Ovary (tissue), 9 donors: Measurements from ENCODE around the gene LRRC8E. TPM values are rescaled to one million over a fixed set of nuclear protein-coding genes. Genes with fewer than 3 reads are reported as not detected.
"Not testable (repeated sequence)": the region's sequence is repeated elsewhere in the genome, so short reads cannot be mapped to it uniquely, and the experiment has no call there.

ENCODE experiments used
- DNase-seq, 5 donors: peaks; one replicate each; pipeline ENCODE4 v3.0.0-alpha.2; 2019 to 2020
- H3K27ac ChIP-seq, 2 donors: fragments of 200-600 bp; one replicate each; pipeline versions ENCODE4 v1.5.1 to v1.8.0; 2019 to 2022
- H3K27me3 ChIP-seq: fragments of 200-600 bp; one replicate; pipeline ENCODE4 v1.8.0; 2022
- H3K36me3 ChIP-seq: fragments of 200-600 bp; sonication (generic); one replicate; pipeline ENCODE4 v1.5.1; 2019
- H3K4me1 ChIP-seq: one replicate; pipeline ENCODE4 v1.8.1; 2013; ENCODE audit warnings: mild to moderate bottlenecking, moderate library complexity; ENCODE audit not compliant: insufficient read depth
- H3K4me3 ChIP-seq: fragments of 200-600 bp; sonication (generic); one replicate; pipeline ENCODE4 v1.5.1; 2017
- H3K9me3 ChIP-seq, 2 donors: fragments of 200-600 bp in 1 of 2; sonication (generic) in 1 of 2; one replicate each; pipeline versions ENCODE4 v1.5.1 to v1.8.1; 2013 to 2019; ENCODE audit warnings: mild to moderate bottlenecking in 1 of 2, moderate library complexity in 1 of 2
- CTCF ChIP-seq, 3 donors: fragments of 450-650 bp in 2 of 3; fragments of 200-600 bp in 1 of 3; IDR thresholded peaks; one replicate each; pipeline versions ENCODE4 v1.5.1 to v1.8.0; 2016 to 2022; ENCODE audit warnings: antibody characterized with exemption in 3 of 3, mild to moderate bottlenecking in 1 of 3
- EP300 ChIP-seq: sonication (generic); formaldehyde crosslinking; IDR thresholded peaks from one replicate; pipeline ENCODE4 v1.6.1; 2017; ENCODE audit warnings: antibody characterized with exemption
- POLR2A ChIP-seq: fragments of 450-650 bp; IDR thresholded peaks from one replicate; pipeline ENCODE4 v1.6.1; 2017; ENCODE audit warnings: antibody characterized with exemption, mild to moderate bottlenecking, moderate library complexity
- WGBS, 3 donors: extraction: QIAGEN DNeasy Blood & Tissue Kit in 1 of 3; methylation state at CpG; one replicate each; pipeline versions ENCODE4 v1.1.5 to v1.1.7; 2013 to 2017; 5-methylcytosine and 5-hydroxymethylcytosine counted together
- intact Hi-C, 4 donors: fragments of 100-400 bp; cut with DNase I; formaldehyde crosslinking; loops; one replicate each; pipeline versions ENCODE4 v1.11.0 to v1.15.1; 2022 to 2023
- polyA plus RNA-seq, 2 donors: library from polyadenylated mRNA; stranded (reverse); fragments of 200-250 nt in 1 of 2; fragments of 350-450 nt in 1 of 2; fragmentation: Illumina TruSeq in 1 of 2; extraction: RNeasy Lipid Tissue Mini Kit (QIAGEN cat#74804) in 1 of 2; gene quantifications; one replicate each; pipeline ENCODE4 v1.2.3, GENCODE V29; 2013 to 2014
- total RNA-seq, 7 donors: library from RNA; depleted of rRNA in 2 of 7; stranded (reverse); fragments of >200 nt in 2 of 7; fragmentation: NEBNext Ultra II Directional in 3 of 7; extraction: Animal tissue kit (Norgen Biotek cat#: 25700) in 3 of 7; gene quantifications; one replicate each; pipeline versions ENCODE4 v1.1.0 to v1.2.4, GENCODE V29; 2016 to 2023
- donor health status: DM: no; HTN: no; CAD: no; lungs with moderate emphysema.
- donor health status: DM: no; HTN: no; CAD: no.
- donor health status: Bipolar disorder and iron deficiency.
- donor health status: DM: yes; HTN: yes; CAD: no.
- donor health status: DM: no; HTN: no; CAD: no.
- donor health status: DM: yes; HTN: yes; CAD: no.

The LRRC8E gene
- total and polyA plus RNA-seq, 9 donors = 0.10 to 2.1 (median 0.72) TPM; not detected in 2

GRCh38 chr19:7917267-7918061 is 29.2 kb downstream of the LRRC8E start:
- Histone ChIP-seq H3K9me3 (no peaks in the 10 kb centered on the region), H3K4me1 (peaks cover 21% of the 10 kb centered on the region), H3K27ac (no peak overlapping the region), H3K36me3 (no peaks in the 10 kb centered on the region), H3K4me3 (peak overlapping the region; percentile 26), H3K27me3 (peaks cover 6% of the 10 kb centered on the region)
- intact Hi-C loops = no loop called here
- DNase-seq = peak in 4 of 5 donors; percentile 49 to 76 (median 64)
- peak in 2 of 3 donors; percentile 19 to 52 for TF ChIP-seq CTCF (IDR thresholded peaks at IDR 0.05)
- TF ChIP-seq EP300 = no peak
- 1% methylated on average over 58 to 71 of the region's 71 CpGs for WGBS, 3 donors

DNA sequence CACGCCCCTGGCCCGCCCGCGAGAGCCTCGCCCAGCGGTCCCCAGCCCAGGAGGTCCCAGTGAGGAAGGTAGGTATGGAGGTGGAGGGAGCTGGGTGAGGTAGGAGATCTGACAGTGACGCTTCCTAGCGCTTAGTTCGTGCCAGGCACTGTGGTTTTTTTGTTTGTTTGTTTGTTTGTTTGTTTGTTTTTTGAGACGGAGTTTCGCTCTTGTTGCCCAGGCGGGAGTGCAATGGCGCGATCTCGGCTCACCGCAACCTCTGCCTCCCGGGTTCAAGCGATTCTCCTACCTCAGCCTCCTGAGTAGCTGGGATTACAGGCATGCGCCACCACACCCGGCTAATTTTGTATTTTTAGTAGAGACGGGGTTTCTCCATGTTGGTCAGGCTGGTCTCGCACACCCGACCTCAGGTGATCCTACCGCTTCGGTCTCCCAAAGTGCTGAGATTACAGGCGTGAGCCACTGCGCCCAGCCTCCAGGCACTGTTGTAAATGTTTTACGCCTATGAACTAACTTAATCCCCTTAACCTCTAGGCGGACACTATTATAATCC is 29.8 kb downstream of the LRRC8E start:
- DNase-seq, H3K36me3 ChIP-seq, H3K27ac ChIP-seq, H3K27me3 ChIP-seq, H3K9me3 ChIP-seq, H3K4me3 ChIP-seq, intact Hi-C loops: not testable (repeated sequence)
- peaks cover 21% of the 10 kb centered on the region for H3K4me1 ChIP-seq
- WGBS, 3 donors = 34 to 45% (median 35%) methylated on average over 29 of the region's 29 CpGs

DNA sequence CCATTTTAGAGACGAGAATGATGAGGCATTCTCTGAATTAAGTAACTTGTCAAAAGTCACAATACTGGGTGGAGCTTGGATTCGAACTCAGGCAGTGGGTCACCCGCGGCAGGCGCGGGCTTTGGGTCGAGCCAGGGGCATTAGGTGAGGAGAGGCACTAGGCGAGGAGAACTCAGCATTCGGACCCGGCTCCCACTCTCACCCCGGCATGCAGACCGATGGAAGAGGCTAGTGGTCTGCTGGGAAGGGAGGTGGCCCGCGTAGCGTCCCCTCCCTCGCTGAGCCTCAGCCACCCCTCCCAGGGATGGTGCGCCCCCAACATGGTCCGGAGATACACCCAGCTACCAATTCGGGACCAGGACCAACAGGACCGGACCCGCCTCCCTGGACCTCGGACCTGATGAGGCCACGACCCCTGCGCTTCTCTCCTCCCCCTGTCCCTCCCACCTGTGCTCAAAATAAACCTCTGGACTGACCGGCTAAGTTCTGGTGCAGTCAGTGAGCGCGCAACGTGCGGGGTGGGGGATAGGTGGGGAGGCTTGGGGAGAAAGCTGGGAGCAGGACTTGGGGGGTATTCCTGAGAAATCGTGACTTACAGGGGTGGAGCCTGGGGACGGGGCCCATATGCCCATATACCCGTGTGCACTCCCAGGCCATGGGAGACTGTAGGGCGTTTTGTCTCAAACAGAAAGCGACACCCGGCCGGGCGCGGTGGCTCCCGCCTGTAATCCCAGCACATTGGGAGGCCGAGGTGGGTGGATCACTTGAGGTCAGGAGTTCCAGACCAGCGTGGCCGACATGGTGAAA is 30.5 kb downstream of the LRRC8E start:
- Histone ChIP-seq H3K9me3 (no peaks in the 10 kb centered on the region), H3K27ac (no peak overlapping the region), H3K27me3 (peaks cover 6% of the 10 kb centered on the region), H3K36me3 (no peaks in the 10 kb centered on the region), H3K4me1 (peaks cover 21% of the 10 kb centered on the region), H3K4me3 (no peak overlapping the region)
- WGBS, 3 donors = 44 to 64% (median 47%) methylated on average over 42 of the region's 42 CpGs
- intact Hi-C loops = no loop called here
- no peak for TF ChIP-seq EP300
- no peak for TF ChIP-seq CTCF (IDR thresholded peaks at IDR 0.05)
- TF ChIP-seq POLR2A = no peak
- DNase-seq = peak in 3 of 5 donors; percentile 53 to 56 (median 56)

GRCh38 chr19:7919610-7920518 is 31.6 kb downstream of the LRRC8E start, which contains the start of gene SNAPC2:
Gene SNAPC2, plus strand, starts transcription at chr19:7920338. Its CDS starts 29 bp downstream, at chr19:7920367.
- peak within 1 kb of the TSS in 1 of 2 donors; percentile 78 for H3K27ac ChIP-seq
- H3K36me3 ChIP-seq = no peaks in the 10 kb centered on the region
- DNase-seq = peak; percentile 96 to 99 (median 97)
- peaks cover 25% of the 10 kb centered on the region for H3K4me1 ChIP-seq
- peaks cover 6% of the 10 kb centered on the region for H3K27me3 ChIP-seq
- no peaks in the 10 kb centered on the region for H3K9me3 ChIP-seq
- 11 to 16% (median 11%) methylated on average over 51 to 62 of the region's 62 CpGs for WGBS, 3 donors
- peak; percentile 50 for TF ChIP-seq POLR2A
- peak; percentile 35 for TF ChIP-seq EP300
- TF ChIP-seq CTCF (IDR thresholded peaks at IDR 0.05) = peak in 1 of 3 donors; percentile 41
- peak within 1 kb of the TSS; percentile 96 for H3K4me3 ChIP-seq
- intact Hi-C loops = no loop called here
